GM12892 (cell line): Measurements from ENCODE around the gene ITGAE.

Source experiments
- DNase-seq: peaks from one replicate; pipeline ENCODE4 v3.0.0; 2011; ENCODE audit not compliant: insufficient read length
- FAIRE-seq: peaks from 2 replicates; lab custom pipeline; 2011; peaks lifted over from hg19 to GRCh38; lab: Jason Lieb, UNC
- POLR2A ChIP-seq: IDR thresholded peaks from 2 replicates; pipeline ENCODE4 v1.6.1; 2011; ENCODE audit warnings: low read depth, low read length, control low read depth
- POLR2AphosphoS5 ChIP-seq: IDR thresholded peaks from 2 replicates; pipeline ENCODE4 v1.6.1; 2011; ENCODE audit warnings: low read depth, low read length, control low read depth
- TAF1 ChIP-seq: IDR thresholded peaks from 2 replicates; pipeline ENCODE4 v1.6.1; 2011; ENCODE audit warnings: low read depth, mild to moderate bottlenecking, control low read depth, low read length, borderline replicate concordance

ITGAE gene

GRCh38 chr17:3679531-3680126 is 121.4 kb downstream of the ITGAE start:
- DNase-seq (no peak), FAIRE-seq (no peak)
- TF ChIP-seq TAF1 (no peak), POLR2AphosphoS5 (no peak), POLR2A (no peak)

- no peak for TF ChIP-seq POLR2A
- no peak for TF ChIP-seq POLR2AphosphoS5
- TF ChIP-seq TAF1 = no peak
Measured at GRCh38 chr17:3678821-3679530, 122.0 kb downstream of the ITGAE start.

GRCh38 chr17:3678095-3678820 is 122.7 kb downstream of the ITGAE start:
- DNase-seq (no peak), FAIRE-seq (no peak)
- TF ChIP-seq POLR2AphosphoS5 (no peak), POLR2A (no peak), TAF1 (no peak)

More at GRCh38 chr17:3678821-3679530, 122.0 kb downstream of the ITGAE start:
- DNase-seq = no peak
- no peak for FAIRE-seq

GRCh38 chr17:3675886-3676285 is 125.1 kb downstream of the ITGAE start:
- DNase-seq (no peak), FAIRE-seq (no peak)
- TF ChIP-seq POLR2A (no peak), TAF1 (no peak), POLR2AphosphoS5 (no peak)

GRCh38 chr17:3672571-3672970 is 128.4 kb downstream of the ITGAE start:
- FAIRE-seq = no peak
- no peak for DNase-seq

GRCh38 chr17:3669548-3669947 is 131.4 kb downstream of the ITGAE start:
- FAIRE-seq (peak; percentile 14), DNase-seq (no peak)
- TF ChIP-seq POLR2A (no peak), TAF1 (no peak), POLR2AphosphoS5 (no peak)

More at GRCh38 chr17:3672571-3672970, 128.4 kb downstream of the ITGAE start:
- no peak for TF ChIP-seq TAF1
- no peak for TF ChIP-seq POLR2AphosphoS5

- TF ChIP-seq TAF1 (no peak), POLR2AphosphoS5 (no peak), POLR2A (no peak)
- no peak for FAIRE-seq
- DNase-seq = no peak
Measured at GRCh38 chr17:3669085-3669347, 132.0 kb downstream of the ITGAE start.

GRCh38 chr17:3668279-3669084 is 132.5 kb downstream of the ITGAE start, which contains the start of the genes EMC6 and TAX1BP3:
Gene EMC6, plus strand, starts transcription at chr17:3668812. Its CDS starts 335 bp downstream, at chr17:3669147.
Gene TAX1BP3, minus strand, starts transcription at chr17:3668578. Its CDS starts 52 bp downstream, at chr17:3668526.
- FAIRE-seq (peak; percentile 99), DNase-seq (peak; percentile 100)
- TF ChIP-seq POLR2A (peak; percentile 92), TAF1 (peak; percentile 99), POLR2AphosphoS5 (peak; percentile 86)

- no peak for FAIRE-seq
- TF ChIP-seq POLR2AphosphoS5 (no peak), POLR2A (no peak), TAF1 (no peak)
- no peak for DNase-seq
Measured at GRCh38 chr17:3667366-3668278, 133.4 kb downstream of the ITGAE start.

GRCh38 chr17:3666516-3666915 is 134.5 kb downstream of the ITGAE start:
- DNase-seq (no peak), FAIRE-seq (no peak)
- no peak for TF ChIP-seq TAF1
- no peak for TF ChIP-seq POLR2A
- TF ChIP-seq POLR2AphosphoS5 = no peak
